Measurements from ENCODE around the gene SRGAP1.
"Not testable (repeated sequence)": the region's sequence is repeated elsewhere in the genome, so short reads cannot be mapped to it uniquely, and the experiment has no call there.

The SRGAP1 gene

DNA sequence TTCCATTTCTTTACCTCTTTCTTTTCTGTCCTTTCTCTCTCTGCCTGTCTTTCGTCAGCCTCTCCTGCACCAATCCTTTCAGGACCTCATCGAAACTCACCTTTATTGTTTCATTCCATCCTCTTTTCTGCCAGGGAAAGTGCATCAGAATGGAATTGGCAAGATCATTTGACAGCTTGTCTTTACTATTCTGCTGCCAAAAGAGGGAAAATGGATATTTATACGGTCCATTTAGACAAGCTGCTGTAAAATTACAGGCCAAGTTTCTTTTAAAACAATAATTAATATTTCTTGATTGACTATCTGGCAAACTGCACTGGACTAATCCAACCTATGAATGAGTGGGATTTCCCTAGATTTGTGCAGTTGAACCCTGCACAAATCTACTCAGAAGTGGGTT, 7.6 kb upstream of the SRGAP1 start:
- Histone ChIP-seq H3K27ac (no peak overlapping the region), H3K4me3 (no peak overlapping the region)
- DNase-seq (ENCODE audit: low spot score): no peak
- TF ChIP-seq, protein P1, sequence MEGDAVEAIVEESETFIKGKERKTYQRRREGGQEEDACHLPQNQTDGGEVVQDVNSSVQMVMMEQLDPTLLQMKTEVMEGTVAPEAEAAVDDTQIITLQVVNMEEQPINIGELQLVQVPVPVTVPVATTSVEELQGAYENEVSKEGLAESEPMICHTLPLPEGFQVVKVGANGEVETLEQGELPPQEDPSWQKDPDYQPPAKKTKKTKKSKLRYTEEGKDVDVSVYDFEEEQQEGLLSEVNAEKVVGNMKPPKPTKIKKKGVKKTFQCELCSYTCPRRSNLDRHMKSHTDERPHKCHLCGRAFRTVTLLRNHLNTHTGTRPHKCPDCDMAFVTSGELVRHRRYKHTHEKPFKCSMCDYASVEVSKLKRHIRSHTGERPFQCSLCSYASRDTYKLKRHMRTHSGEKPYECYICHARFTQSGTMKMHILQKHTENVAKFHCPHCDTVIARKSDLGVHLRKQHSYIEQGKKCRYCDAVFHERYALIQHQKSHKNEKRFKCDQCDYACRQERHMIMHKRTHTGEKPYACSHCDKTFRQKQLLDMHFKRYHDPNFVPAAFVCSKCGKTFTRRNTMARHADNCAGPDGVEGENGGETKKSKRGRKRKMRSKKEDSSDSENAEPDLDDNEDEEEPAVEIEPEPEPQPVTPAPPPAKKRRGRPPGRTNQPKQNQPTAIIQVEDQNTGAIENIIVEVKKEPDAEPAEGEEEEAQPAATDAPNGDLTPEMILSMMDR (IDR thresholded peaks at IDR 0.05): no peak

DNA sequence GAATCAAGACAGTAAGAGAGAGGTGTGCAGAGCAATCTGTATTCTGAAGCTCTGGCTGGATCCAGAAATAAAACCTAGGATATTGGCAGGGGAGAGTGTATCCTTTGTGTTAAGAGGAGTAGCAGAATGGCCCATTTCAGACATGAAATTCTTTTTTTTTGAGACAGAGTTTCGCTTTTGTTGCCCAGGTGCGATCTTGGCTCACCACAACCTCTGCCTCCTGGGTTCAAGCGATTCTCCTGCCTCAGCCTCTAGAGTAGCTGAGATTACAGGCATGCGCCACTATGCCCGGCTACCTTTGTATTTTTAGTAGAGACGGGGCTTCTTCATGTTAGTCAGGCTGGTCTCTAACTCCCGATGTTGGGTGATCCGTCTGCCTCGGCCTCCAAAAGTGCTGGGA, 6.1 kb upstream of the SRGAP1 start:
- TF ChIP-seq, protein P1 (IDR thresholded peaks at IDR 0.05): no peak
- no peak for DNase-seq (ENCODE audit: low spot score)
- Histone ChIP-seq H3K4me3 (no peak overlapping the region), H3K27ac (no peak overlapping the region)

- TF ChIP-seq, protein P1 (IDR thresholded peaks at IDR 0.05): no peak
- no peak overlapping the region for H3K27ac ChIP-seq
- DNase-seq (ENCODE audit: low spot score): no peak
- H3K4me3 ChIP-seq: no peak overlapping the region
Measured at GRCh38 chr12:63841011-63841410, 3.5 kb upstream of the SRGAP1 start.

GRCh38 chr12:63841571-63841970, 2.9 kb upstream of the SRGAP1 start:
- no peak for DNase-seq (ENCODE audit: low spot score)
- TF ChIP-seq, protein P1 (IDR thresholded peaks at IDR 0.05): no peak
- no peak overlapping the region for H3K27ac ChIP-seq

DNA sequence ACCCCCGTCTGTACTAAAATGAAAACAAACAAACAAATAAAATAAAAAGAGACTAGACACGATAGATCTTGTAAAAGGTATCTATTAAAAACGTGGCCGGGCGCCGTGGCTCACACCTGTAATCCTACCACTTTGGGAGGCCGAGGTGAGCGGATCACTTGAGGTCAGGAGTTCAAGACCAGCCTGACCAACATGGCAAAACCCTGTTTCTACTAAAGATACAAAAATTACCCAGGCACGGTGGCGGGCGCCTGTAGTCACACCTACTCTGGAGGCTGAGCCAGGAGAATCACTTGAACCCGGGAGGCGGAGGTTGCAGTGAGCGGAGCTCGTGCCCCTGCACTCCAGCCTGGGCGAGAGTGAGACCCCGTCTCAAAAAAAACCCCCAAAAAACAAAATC, 1.8 kb upstream of the SRGAP1 start:
- H3K27ac ChIP-seq; H3K4me3 ChIP-seq; DNase-seq (ENCODE audit: low spot score): not testable (repeated sequence)

More at GRCh38 chr12:63841571-63841970, 2.9 kb upstream of the SRGAP1 start:
- H3K4me3 ChIP-seq: no peak overlapping the region

GRCh38 chr12:63843254-63843720, 1.2 kb upstream of the SRGAP1 start:
- TF ChIP-seq, protein P1 (IDR thresholded peaks at IDR 0.05): no peak
- peak overlapping the region; percentile 84 for H3K4me3 ChIP-seq
- H3K27ac ChIP-seq: peak overlapping the region; percentile 90 to 94
- no peak for DNase-seq (ENCODE audit: low spot score)

GRCh38 chr12:63843721-63844390, 644 bp upstream of the SRGAP1 start:
- TF ChIP-seq, protein P1 (IDR thresholded peaks at IDR 0.05): peak; percentile 68
- H3K27ac ChIP-seq: peak overlapping the region; percentile 90 to 94
- peak; percentile 93 for DNase-seq (ENCODE audit: low spot score)
- peak overlapping the region; percentile 84 for H3K4me3 ChIP-seq
